HG03139 (cell line): ENCODE measurements around the gene FKBP6.
"Not testable (repeated sequence)": the region's sequence is repeated elsewhere in the genome, so short reads cannot be mapped to it uniquely, and the experiment has no call there.

ENCODE experiments used
- ATAC-seq: cut with Tn5 transposase; IDR thresholded peaks from one replicate; pipeline ENCODE4 v1.9.1; 2021; ENCODE audit not compliant: unreplicated experiment

The FKBP6 gene

GRCh38 chr7:73354196-73354595, 26.2 kb downstream of the FKBP6 start:
- ATAC-seq = no peak

GRCh38 chr7:73354821-73355220, 26.9 kb downstream of the FKBP6 start:
- no peak for ATAC-seq

- ATAC-seq = no peak
These were observed 28.2 kb downstream of the FKBP6 start for GRCh38 chr7:73356159-73356558.

GRCh38 chr7:73358590-73359275, 30.8 kb downstream of the FKBP6 start:
- no peak for ATAC-seq

- no peak for ATAC-seq
These were observed 31.3 kb downstream of the FKBP6 start for GRCh38 chr7:73359306-73359705.

- no peak for ATAC-seq
These were observed 31.9 kb downstream of the FKBP6 start for GRCh38 chr7:73359746-73360375.

- ATAC-seq = not testable (repeated sequence)
These were observed 32.6 kb downstream of the FKBP6 start for GRCh38 chr7:73360590-73360989.

- no peak for ATAC-seq
These were observed 35.5 kb downstream of the FKBP6 start for GRCh38 chr7:73363225-73364005.

- ATAC-seq = no peak
These were observed 36.2 kb downstream of the FKBP6 start for GRCh38 chr7:73364006-73364728.

- ATAC-seq = no peak
These were observed 38.2 kb downstream of the FKBP6 start for GRCh38 chr7:73366127-73366526.

GRCh38 chr7:73366990-73367389, 39.0 kb downstream of the FKBP6 start:
- ATAC-seq = no peak

GRCh38 chr7:73369009-73369408, 41.0 kb downstream of the FKBP6 start:
- ATAC-seq = no peak

GRCh38 chr7:73369622-73370021, 41.7 kb downstream of the FKBP6 start:
- ATAC-seq = no peak

GRCh38 chr7:73373741-73374140, 45.8 kb downstream of the FKBP6 start:
- no peak for ATAC-seq

GRCh38 chr7:73376262-73376661, 48.3 kb downstream of the FKBP6 start:
- not testable (repeated sequence) for ATAC-seq

- no peak for ATAC-seq
These were observed 48.9 kb downstream of the FKBP6 start for GRCh38 chr7:73376671-73377412.

GRCh38 chr7:73377413-73378200, 49.6 kb downstream of the FKBP6 start:
- not testable (repeated sequence) for ATAC-seq

- ATAC-seq = no peak
These were observed 55.1 kb downstream of the FKBP6 start for GRCh38 chr7:73382934-73383503.

GRCh38 chr7:73387221-73387828, 59.4 kb downstream of the FKBP6 start:
- ATAC-seq = no peak
